Measurements from ENCODE around the gene MKRN2.

GRCh38 chr3:12630292-12630691 is 73.4 kb downstream of the MKRN2 start:
- TF ChIP-seq HDAC2 (CRISPR knock-in tag; IDR thresholded peaks at IDR 0.05) (no peak), CTCF (CRISPR knock-in tag; IDR thresholded peaks at IDR 0.05) (no peak), ZMAT3 (CRISPR knock-in tag; conservative IDR thresholded peaks at IDR 0.05) (no peak), ZNF567 (CRISPR knock-in tag; IDR thresholded peaks at IDR 0.05; ENCODE audit: borderline replicate concordance) (no peak), RXRA (CRISPR knock-in tag; IDR thresholded peaks at IDR 0.05) (no peak), CEBPZ (IDR thresholded peaks at IDR 0.05; ENCODE audit: low read length) (no peak), EZH2 (conservative IDR thresholded peaks at IDR 0.05; ENCODE audit: low read depth, low read length) (no peak), RFX1 (IDR thresholded peaks at IDR 0.05) (no peak), MTA3 (CRISPR knock-in tag; IDR thresholded peaks at IDR 0.05) (no peak), PRDM10 (CRISPR knock-in tag; IDR thresholded peaks at IDR 0.05; ENCODE audit: low read depth) (no peak), SRSF1 (optimal IDR thresholded peaks at IDR 0.05; ENCODE audit: low read depth, low read length) (no peak)
